Activated T-helper 17 cell treated with anti-CD3 and anti-CD28 coated beads, Interleukin-2, amount 50 U/mL, for 72 hours (primary cell): ENCODE results near the gene KRTAP5-8. TPM values are rescaled to one million over a fixed set of nuclear protein-coding genes. Genes with fewer than 3 reads are reported as not detected.
"Not testable (repeated sequence)": the region's sequence is repeated elsewhere in the genome, so short reads cannot be mapped to it uniquely, and the experiment has no call there.

ENCODE experiments used
- ATAC-seq: fragments of 150-1000 bp; cut with Tn5 transposase; replicated peaks from 2 replicates; pipeline ENCODE4 v1.10.0; 2021; ENCODE audit warnings: mild to moderate bottlenecking, moderate library complexity
- H3K27ac Mint-ChIP-seq: one replicate; pipeline ENCODE4 v1.8.0; 2022; ENCODE audit warnings: mixed read lengths
- H3K27me3 Mint-ChIP-seq: one replicate; pipeline ENCODE4 v1.8.0; 2022; ENCODE audit warnings: mixed read lengths
- H3K36me3 Mint-ChIP-seq: one replicate; pipeline ENCODE4 v1.8.0; 2022; ENCODE audit warnings: low read depth, mild to moderate bottlenecking, mixed read lengths
- H3K4me1 Mint-ChIP-seq: one replicate; pipeline ENCODE4 v1.8.0; 2022; ENCODE audit warnings: mixed read lengths
- H3K4me3 Mint-ChIP-seq: one replicate; pipeline ENCODE4 v1.8.0; 2022; ENCODE audit warnings: mild to moderate bottlenecking, mixed read lengths
- H3K9me3 Mint-ChIP-seq: one replicate; pipeline ENCODE4 v1.8.0; 2022; ENCODE audit warnings: mixed read lengths
- total RNA-seq, 2 donors: library from RNA; stranded (reverse); gene quantifications; one replicate each; pipeline ENCODE4 v1.2.3, GENCODE V29; 2022

The KRTAP5-8 gene, protein sequence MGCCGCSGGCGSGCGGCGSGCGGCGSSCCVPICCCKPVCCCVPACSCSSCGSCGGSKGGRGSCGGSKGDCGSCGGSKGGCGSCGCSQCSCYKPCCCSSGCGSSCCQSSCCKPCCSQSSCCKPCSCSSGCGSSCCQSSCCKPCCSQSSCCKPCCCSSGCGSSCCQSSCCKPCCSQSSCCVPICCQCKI
- under 1 TPM in 1 of 2 donors, not detected in 1; 0.50 TPM for total RNA-seq

DNA sequence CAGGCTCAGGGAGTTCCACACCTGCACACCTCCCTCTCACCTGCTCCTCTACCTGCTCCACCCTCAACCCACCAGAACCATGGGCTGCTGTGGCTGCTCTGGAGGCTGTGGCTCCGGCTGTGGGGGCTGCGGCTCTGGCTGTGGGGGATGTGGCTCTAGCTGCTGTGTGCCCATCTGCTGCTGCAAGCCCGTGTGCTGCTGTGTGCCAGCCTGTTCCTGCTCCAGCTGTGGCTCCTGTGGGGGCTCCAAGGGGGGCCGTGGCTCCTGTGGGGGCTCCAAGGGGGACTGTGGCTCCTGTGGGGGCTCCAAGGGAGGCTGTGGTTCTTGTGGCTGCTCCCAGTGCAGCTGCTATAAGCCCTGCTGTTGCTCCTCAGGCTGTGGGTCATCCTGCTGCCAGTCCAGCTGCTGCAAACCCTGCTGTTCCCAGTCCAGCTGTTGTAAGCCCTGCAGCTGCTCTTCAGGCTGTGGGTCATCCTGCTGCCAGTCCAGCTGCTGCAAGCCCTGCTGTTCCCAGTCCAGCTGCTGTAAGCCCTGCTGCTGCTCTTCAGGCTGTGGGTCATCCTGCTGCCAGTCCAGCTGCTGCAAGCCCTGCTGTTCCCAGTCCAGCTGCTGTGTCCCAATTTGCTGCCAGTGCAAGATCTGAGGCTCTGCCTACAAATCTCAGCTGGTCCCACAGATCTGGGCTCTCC lies at the start of gene KRTAP5-8:
TSS of gene KRTAP5-8 (plus strand) at position 49 of the 689 bp plus-strand sequence. CDS start at position 80, 31 bp downstream.
- H3K27ac Mint-ChIP-seq, H3K4me1 Mint-ChIP-seq: not testable (repeated sequence)

DNA sequence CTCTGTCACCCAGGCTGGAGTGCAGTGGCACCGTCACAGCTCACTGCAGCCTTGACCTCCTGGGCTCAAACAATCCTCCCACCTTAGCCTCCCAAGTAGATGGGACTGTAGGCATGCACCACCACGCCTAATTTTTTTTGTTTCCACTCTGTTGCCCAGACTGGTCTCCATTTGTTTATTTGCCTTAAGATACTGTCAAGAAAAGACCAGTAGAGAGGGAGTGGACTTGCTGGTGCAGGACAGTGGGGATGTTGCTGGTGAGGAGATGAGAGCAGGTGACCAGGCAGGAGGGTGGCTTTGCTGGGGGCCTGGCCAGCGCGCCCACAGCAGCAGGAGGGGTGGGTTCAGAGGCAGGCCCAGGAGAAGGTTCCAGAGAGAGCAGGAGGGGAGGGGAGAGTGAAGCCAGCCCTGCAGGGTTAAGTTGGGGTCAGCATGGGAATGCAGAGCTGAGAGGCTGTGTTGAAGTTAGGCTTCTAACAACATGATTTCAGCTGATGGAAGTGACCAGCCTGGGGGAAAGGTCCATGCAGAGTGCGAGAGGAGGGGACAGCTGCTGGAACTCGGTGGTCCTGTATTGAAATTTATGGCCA lies 49.0 kb upstream of the KRTAP5-8 start:
- peak overlapping the region; percentile 54 for H3K4me3 Mint-ChIP-seq
- peaks cover 98% of the 10 kb centered on the region for H3K36me3 Mint-ChIP-seq
- ATAC-seq, result peak; percentile 5
- H3K27ac Mint-ChIP-seq, result peak overlapping the region; percentile 90
- H3K4me1 Mint-ChIP-seq, result peaks cover 29% of the 10 kb centered on the region
- H3K27me3 Mint-ChIP-seq, result no peaks in the 10 kb centered on the region
- no peaks in the 10 kb centered on the region for H3K9me3 Mint-ChIP-seq

More for the DNA sequence above, at the start of gene KRTAP5-8:
- H3K27me3 Mint-ChIP-seq, result peaks cover 35% of the 10 kb centered on the region
- not testable (repeated sequence) for H3K36me3 Mint-ChIP-seq, H3K4me3 Mint-ChIP-seq, ATAC-seq, H3K9me3 Mint-ChIP-seq

DNA sequence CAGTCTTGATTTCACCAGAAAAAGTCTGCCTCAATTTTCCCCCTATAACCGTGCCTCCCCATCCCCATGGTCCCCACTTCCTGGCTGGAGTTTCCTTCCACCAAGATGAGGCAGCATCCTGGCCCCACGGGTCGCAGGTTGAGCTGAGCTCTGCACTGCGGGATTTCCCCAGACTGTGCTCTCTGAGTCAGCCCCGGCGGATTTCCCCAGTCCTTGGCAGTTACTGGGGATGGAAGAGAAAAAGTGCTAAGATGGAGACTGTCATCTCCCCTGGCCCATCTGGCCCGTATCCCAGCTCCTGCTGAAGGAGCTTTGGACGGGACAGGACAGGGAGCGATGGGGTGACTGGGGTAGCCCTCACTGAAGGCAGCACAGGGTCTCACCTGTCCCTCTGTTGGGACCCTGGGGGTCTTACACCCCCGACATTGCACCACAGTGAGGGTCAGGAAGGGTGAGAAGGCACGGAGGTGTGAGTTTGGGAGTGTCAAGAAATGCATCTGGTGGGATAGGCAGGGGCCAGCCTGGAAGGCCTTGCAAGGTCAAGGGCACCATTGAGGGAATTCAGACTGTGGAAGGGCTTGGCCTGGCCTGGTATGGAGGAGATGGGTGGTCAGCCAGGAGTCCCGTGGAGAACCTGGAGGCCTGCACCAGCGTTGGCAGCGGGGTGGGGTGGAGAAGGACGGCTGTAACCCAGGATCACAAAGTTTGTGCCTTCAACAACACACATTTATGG lies 48.3 kb upstream of the KRTAP5-8 start:
- H3K27ac Mint-ChIP-seq, result peak overlapping the region; percentile 90
- H3K4me1 Mint-ChIP-seq, result peaks cover 29% of the 10 kb centered on the region
- H3K36me3 Mint-ChIP-seq, result peaks cover 98% of the 10 kb centered on the region
- ATAC-seq, result peak; percentile 99
- H3K27me3 Mint-ChIP-seq, result no peaks in the 10 kb centered on the region
- H3K9me3 Mint-ChIP-seq, result no peaks in the 10 kb centered on the region
- peak overlapping the region; percentile 54 for H3K4me3 Mint-ChIP-seq

DNA sequence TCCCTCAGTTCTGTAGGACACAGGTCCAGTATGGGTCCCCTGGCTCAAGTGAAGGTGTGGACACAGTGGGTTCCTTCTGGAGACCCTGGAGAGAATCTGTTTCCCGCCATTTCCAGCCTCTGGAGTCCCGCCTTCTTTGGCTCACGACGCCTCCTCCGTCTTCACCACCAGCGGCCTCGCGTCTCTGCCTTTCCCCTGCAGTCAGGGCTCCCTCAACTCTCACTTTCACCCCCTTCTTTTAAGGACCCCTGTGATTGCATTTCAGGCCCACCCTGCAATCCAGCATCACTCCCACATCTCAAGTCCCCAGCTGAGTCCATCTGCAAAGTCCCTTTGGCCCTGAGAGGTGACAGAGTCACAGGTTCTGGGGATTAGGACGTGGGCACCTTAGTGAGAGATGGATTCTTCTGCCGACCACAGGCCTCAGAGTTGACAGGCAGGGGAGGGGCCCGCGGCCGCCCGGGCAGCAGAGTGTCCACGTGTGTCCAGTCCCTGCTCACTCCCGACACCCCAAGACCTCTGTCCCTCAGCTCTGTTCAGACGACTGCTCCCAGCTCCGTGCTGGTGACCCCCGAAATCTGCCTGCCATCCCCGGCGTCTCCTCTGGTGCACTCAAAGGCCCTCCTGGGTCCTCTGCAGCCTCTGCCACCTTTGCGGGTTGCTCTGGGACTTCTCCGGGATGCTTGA lies 47.6 kb upstream of the KRTAP5-8 start:
- Mint-ChIP-seq H3K4me1 (peaks cover 29% of the 10 kb centered on the region), H3K27ac (peak overlapping the region; percentile 90), H3K27me3 (no peaks in the 10 kb centered on the region), H3K9me3 (no peaks in the 10 kb centered on the region), H3K36me3 (peaks cover 98% of the 10 kb centered on the region), H3K4me3 (no peak overlapping the region)
- no peak for ATAC-seq

DNA sequence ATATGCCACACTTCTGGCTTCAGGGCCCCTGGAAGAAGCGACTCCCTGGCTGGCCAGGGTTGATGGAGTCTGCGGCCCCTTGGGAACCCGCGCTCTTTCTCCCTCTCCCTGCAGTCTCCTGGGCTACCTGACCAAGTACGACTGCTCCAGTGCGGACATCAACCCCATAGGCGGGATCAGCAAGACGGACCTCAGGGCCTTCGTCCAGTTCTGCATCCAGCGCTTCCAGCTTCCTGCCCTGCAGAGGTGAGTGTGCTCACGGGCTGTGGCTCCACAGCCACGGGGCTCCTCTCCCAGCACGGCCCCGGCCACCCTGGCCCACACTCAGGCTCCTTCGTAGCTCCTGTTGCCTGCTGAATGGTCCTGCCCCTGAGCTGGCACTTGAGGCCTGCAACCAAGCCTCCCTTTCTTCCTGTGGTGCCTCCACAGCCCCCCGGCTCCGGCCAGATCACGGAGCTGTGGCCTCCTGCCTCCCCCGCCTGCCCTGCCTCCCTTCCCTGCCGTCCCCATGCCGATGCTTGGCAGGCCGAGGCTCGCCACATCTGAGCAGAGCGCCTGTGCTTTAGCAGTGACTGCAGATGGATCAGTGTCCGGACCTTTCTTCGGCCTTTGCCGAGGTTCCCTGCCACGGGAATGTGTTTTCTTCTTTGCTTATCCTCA lies 47.0 kb upstream of the KRTAP5-8 start:
- peaks cover 29% of the 10 kb centered on the region for H3K4me1 Mint-ChIP-seq
- no peak for ATAC-seq
- no peaks in the 10 kb centered on the region for H3K9me3 Mint-ChIP-seq
- no peaks in the 10 kb centered on the region for H3K27me3 Mint-ChIP-seq
- H3K4me3 Mint-ChIP-seq, result no peak overlapping the region
- peaks cover 98% of the 10 kb centered on the region for H3K36me3 Mint-ChIP-seq
- no peak overlapping the region for H3K27ac Mint-ChIP-seq

DNA sequence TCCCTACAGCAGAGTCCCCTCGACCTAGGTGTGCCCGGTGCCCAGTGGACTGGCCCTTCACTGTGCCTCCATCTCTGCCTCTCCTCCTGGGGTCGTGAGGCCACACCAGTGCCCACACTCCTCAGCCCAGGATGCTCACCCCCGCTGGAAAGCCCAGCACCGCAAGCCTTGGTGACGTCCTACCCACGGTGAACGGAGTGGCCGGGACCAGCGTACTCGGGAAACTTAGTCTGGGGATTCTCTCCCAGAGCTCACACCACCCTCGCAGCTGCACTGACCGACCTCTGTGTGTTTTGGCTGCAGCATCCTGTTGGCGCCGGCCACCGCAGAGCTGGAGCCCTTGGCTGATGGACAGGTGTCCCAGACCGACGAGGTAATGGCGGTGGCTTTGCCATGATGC lies 46.3 kb upstream of the KRTAP5-8 start:
- H3K9me3 Mint-ChIP-seq, result no peaks in the 10 kb centered on the region
- peaks cover 23% of the 10 kb centered on the region for H3K4me1 Mint-ChIP-seq
- H3K4me3 Mint-ChIP-seq, result no peak overlapping the region
- peaks cover 98% of the 10 kb centered on the region for H3K36me3 Mint-ChIP-seq
- no peak for ATAC-seq
- H3K27ac Mint-ChIP-seq, result no peak overlapping the region
- H3K27me3 Mint-ChIP-seq, result no peaks in the 10 kb centered on the region

DNA sequence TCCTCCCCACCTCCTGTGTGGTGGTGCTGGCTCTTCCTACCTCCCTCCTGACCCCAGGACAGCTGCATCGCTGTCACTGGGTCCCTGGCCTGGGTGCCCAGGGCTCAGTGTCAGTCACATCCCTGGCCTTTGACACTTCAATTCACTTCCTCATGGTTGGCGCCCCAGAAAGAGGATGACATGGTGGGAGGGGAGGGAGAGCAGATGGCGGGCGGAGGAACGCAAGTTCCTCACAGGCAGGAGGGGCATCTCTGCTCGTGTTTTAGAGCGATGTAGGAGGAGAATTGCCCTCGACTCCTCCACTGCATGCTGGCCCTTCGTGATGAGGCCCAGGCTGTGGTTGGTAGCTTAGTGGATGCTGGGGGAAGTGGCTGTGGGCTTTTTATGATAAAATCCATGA lies 45.9 kb upstream of the KRTAP5-8 start:
- ATAC-seq, result no peak
- H3K36me3 Mint-ChIP-seq, result peaks cover 98% of the 10 kb centered on the region
- no peaks in the 10 kb centered on the region for H3K27me3 Mint-ChIP-seq
- peaks cover 21% of the 10 kb centered on the region for H3K4me1 Mint-ChIP-seq
- no peaks in the 10 kb centered on the region for H3K9me3 Mint-ChIP-seq
- no peak overlapping the region for H3K4me3 Mint-ChIP-seq
- peak overlapping the region; percentile 37 for H3K27ac Mint-ChIP-seq

DNA sequence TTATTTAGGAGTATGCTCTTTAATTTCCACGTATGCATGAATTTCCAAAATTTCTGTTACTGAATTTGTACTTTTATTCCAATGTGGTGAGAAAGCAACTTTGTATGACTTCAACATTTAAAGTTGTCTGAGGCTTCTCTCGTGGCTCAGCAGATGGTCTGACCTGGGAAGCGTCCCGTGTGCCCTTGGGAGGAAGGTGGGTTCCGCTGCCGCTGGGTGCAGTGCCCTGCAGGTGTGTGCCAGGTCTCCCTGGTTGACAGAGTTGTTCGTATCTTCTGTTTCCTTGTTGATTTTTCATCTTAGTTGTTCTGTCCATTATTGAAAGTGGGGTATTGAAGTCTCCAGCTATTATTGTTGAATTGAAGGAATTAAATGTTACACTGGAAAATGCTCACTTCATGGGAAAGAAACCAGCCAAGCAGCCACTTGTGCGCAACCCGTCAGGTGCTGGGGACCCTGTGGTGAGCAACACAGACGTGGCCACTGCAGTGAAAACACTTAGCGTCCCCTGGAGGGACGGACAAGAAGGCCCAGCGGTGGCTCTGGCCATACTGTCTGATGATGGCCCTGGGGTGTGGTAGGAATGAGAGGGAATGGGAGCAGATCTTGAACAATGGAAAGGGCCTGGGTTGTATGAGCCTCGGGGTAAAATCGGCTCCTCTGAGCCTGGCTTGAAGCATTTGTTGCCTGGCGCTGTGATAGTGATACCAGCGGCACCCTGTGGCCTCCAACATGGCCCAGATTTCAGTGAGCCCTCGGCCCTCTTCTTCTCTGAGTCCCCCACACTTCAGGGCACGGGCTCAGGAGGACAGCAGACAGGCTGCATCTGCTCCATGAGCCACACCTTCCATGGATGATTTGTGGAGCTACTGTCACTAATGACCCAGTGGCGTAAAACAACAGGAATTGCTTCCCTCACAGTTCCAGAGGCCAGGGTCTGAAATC lies 42.3 kb upstream of the KRTAP5-8 start:
- no peaks in the 10 kb centered on the region for H3K9me3 Mint-ChIP-seq
- H3K36me3 Mint-ChIP-seq, result peaks cover 98% of the 10 kb centered on the region

DNA sequence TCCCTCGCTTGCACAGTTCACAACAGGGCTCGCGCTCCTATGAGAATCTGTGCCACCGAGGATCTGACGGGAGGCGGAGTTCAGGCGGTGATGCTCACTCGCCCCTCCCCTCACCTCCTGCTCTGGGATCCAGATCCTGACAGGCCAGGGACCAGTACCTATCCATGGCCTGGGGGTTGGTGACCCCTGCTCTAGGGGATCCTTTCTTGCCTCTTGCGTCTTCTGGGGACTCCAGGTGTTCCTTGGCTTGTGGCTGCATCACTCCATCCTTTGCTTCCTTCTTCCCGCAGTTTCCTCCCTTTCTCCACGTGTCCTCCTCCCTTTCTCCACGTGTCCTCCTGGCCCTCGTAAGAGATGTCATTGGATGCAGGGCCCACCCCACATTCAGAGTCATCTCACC lies 41.4 kb upstream of the KRTAP5-8 start:
- Mint-ChIP-seq H3K27ac (no peak overlapping the region), H3K9me3 (no peaks in the 10 kb centered on the region), H3K4me1 (no peaks in the 10 kb centered on the region), H3K27me3 (no peaks in the 10 kb centered on the region), H3K4me3 (no peak overlapping the region), H3K36me3 (peaks cover 98% of the 10 kb centered on the region)
- ATAC-seq, result no peak

More for the DNA sequence above, 42.3 kb upstream of the KRTAP5-8 start:
- H3K4me3 Mint-ChIP-seq, result no peak overlapping the region
- ATAC-seq, result no peak
- H3K4me1 Mint-ChIP-seq, result no peaks in the 10 kb centered on the region
- H3K27ac Mint-ChIP-seq, result no peak overlapping the region
- no peaks in the 10 kb centered on the region for H3K27me3 Mint-ChIP-seq

DNA sequence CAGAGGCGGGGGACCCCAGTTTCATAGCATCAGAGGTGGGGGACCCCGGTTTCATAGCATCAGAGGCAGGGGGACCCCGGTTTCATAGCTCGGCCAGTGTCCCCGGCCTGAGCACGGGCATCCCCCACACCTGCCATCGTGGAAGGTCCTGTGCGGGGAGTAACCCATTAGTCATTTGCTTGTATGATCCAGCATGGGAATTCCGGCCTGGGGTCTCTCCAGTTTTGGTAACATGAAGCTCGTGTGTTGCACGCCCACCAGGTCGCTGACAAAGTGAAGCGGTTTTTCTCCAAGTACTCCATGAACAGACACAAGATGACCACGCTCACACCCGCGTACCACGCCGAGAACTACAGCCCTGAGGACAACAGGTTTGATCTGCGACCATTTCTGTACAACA lies 39.7 kb upstream of the KRTAP5-8 start:
- no peaks in the 10 kb centered on the region for H3K9me3 Mint-ChIP-seq
- H3K36me3 Mint-ChIP-seq, result peaks cover 95% of the 10 kb centered on the region
- H3K27ac Mint-ChIP-seq, result no peak overlapping the region
- no peak for ATAC-seq
- H3K4me1 Mint-ChIP-seq, result no peaks in the 10 kb centered on the region
- H3K27me3 Mint-ChIP-seq, result no peaks in the 10 kb centered on the region
- no peak overlapping the region for H3K4me3 Mint-ChIP-seq

DNA sequence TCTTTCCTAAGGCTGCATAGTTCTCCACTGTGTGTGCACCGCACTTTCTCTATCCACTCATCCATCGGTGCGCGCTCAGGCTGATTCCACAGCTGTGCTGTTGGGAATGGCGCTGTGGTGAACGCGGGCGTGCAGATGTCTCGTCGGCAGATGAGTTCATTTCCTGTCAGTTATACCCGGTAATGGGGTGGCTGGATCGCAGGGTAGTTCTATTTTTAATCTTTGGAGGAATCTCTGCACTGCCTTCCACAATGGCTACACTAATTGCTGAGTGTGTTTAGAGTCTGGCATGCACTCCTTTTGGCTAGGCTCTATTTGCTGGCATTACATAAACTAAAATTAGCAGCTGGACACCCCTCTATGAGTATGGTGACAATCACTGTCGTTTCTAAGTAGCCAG lies 38.7 kb upstream of the KRTAP5-8 start:
- no peak overlapping the region for H3K27ac Mint-ChIP-seq
- H3K36me3 Mint-ChIP-seq, result peaks cover 93% of the 10 kb centered on the region
- no peaks in the 10 kb centered on the region for H3K4me1 Mint-ChIP-seq
- ATAC-seq, result no peak
- no peaks in the 10 kb centered on the region for H3K9me3 Mint-ChIP-seq
- H3K4me3 Mint-ChIP-seq, result no peak overlapping the region
- no peaks in the 10 kb centered on the region for H3K27me3 Mint-ChIP-seq

DNA sequence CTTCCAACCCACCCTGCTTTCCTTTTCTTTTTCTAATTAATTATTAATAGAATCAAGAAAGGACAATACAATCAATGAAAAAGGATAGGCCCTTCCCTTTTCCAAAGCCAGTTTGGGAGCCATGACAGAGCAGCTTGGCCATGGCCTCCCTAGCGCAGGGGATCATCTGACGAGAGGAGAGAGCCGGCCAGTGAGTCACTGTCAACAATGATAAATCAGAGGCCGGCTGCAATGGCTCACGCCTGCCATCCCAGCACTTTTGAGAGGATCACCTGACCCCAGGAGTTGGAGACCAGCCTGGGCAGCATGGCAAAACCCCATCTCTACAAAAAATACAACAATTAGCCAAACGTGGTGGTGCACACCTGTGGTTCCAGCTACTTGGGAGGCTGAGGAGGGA lies 38.3 kb upstream of the KRTAP5-8 start:
- Mint-ChIP-seq H3K36me3 (peaks cover 91% of the 10 kb centered on the region), H3K4me3 (no peak overlapping the region), H3K9me3 (no peaks in the 10 kb centered on the region), H3K27me3 (no peaks in the 10 kb centered on the region), H3K27ac (no peak overlapping the region), H3K4me1 (no peaks in the 10 kb centered on the region)
- no peak for ATAC-seq

DNA sequence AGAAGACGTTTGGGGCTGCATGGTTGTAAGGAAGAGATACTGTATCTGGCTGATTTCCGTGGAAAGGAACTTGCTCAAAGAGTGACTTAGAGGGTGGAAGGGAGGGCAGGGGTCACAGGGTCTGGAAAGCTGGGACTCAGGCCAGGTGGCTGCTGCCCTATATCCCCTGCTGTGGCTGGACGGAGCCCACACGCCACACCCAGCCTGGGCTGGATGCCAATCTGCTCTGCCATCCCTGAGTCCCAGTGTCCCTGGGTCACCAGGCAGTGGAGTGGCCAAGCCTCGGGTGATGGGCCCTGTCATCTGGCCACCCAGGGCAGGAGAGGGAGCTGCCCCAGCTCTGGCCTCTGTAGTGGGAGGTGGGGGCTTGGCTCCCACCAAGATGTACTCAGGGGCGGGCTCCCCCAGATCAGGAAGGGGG lies 37.2 kb upstream of the KRTAP5-8 start:
- Mint-ChIP-seq H3K9me3 (no peaks in the 10 kb centered on the region), H3K4me3 (no peak overlapping the region), H3K4me1 (no peaks in the 10 kb centered on the region), H3K36me3 (peaks cover 91% of the 10 kb centered on the region), H3K27me3 (no peaks in the 10 kb centered on the region), H3K27ac (no peak overlapping the region)
- ATAC-seq, result no peak
